ENCODE measurements around the gene TPD52L1.

Gene TPD52L1

GRCh38 chr6:125169058-125169457, 15.5 kb downstream of the TPD52L1 start:
- TF ChIP-seq, protein P1, sequence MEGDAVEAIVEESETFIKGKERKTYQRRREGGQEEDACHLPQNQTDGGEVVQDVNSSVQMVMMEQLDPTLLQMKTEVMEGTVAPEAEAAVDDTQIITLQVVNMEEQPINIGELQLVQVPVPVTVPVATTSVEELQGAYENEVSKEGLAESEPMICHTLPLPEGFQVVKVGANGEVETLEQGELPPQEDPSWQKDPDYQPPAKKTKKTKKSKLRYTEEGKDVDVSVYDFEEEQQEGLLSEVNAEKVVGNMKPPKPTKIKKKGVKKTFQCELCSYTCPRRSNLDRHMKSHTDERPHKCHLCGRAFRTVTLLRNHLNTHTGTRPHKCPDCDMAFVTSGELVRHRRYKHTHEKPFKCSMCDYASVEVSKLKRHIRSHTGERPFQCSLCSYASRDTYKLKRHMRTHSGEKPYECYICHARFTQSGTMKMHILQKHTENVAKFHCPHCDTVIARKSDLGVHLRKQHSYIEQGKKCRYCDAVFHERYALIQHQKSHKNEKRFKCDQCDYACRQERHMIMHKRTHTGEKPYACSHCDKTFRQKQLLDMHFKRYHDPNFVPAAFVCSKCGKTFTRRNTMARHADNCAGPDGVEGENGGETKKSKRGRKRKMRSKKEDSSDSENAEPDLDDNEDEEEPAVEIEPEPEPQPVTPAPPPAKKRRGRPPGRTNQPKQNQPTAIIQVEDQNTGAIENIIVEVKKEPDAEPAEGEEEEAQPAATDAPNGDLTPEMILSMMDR (IDR thresholded peaks at IDR 0.05) = no peak

DNA sequence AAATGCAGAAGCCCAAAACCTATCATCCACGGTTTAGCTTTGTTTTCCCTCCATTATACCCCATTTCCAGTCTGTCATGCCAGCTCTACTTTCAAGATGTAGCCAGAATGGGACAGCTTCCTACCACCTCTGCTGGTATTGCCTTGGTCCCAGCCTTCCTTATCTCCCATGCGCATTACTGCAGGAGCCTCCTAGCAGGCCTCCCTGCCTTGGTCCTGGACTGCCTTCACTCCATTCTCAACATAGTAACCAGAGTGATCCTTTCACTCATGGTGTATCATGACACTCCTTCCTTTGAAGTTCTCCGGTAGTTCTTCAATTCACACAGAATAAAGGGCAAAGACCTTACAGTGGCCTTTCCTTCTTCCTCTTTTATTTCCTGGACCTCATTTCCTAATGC, 15.9 kb downstream of the TPD52L1 start:
- TF ChIP-seq, protein P1 (IDR thresholded peaks at IDR 0.05) = no peak

GRCh38 chr6:125170376-125170775, 16.8 kb downstream of the TPD52L1 start:
- TF ChIP-seq, protein P1 (IDR thresholded peaks at IDR 0.05) = no peak

DNA sequence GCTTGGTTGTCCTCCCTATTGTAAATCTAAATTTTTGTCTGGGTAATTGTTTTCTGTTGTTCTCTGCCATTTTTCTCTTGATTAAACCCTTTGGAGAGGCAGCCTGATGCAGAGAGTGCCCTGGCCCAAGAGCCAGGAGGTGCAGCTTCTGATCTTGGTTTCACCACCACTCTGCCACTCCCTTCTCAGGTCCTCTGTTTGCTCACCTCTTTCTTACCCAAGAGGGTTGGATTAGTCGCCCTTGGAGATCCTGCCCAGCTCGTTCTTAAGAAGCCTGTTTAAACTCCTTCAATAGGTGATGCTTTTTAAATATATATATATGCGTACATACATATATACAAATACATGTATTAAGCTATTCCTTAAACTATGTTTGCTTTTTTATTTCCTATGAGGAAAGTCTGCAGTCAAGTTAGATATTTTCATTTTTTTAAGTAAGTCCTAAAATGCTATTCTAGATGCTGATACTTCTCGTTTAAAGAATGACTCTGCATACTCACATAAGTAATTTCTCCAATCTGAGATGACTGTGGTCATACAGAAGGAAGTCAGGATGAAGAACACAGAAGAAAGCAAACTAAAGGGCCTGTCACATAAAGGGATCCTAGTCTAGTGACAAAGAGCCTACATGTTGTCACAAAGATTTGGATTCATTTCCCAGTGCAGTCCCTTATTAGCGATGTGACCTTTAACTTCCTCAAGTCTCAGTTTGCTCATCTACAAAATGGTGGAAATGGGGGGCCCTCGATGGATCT, 19.9 kb downstream of the TPD52L1 start:
- TF ChIP-seq, protein P1 (IDR thresholded peaks at IDR 0.05) = no peak

- TF ChIP-seq, protein P1 (IDR thresholded peaks at IDR 0.05) = no peak
Measured at GRCh38 chr6:125174626-125175025, 21.1 kb downstream of the TPD52L1 start.

- TF ChIP-seq, protein P1 (IDR thresholded peaks at IDR 0.05) = no peak
Measured at GRCh38 chr6:125175466-125176048, 22.0 kb downstream of the TPD52L1 start.

GRCh38 chr6:125182237-125183008, 28.9 kb downstream of the TPD52L1 start:
- TF ChIP-seq, protein P1 (IDR thresholded peaks at IDR 0.05) = no peak
